ENCODE measurements around the gene MAGEA10.
"Not testable (repeated sequence)": the region's sequence is repeated elsewhere in the genome, so short reads cannot be mapped to it uniquely, and the experiment has no call there.

The MAGEA10 gene

GRCh38 chrX:152138388-152138784 is at the start of gene MAGEA10:
Gene MAGEA10 (minus strand): TSS chrX:152138577. CDS start chrX:152135620, 2,957 bp downstream.
- DNase-seq: no peak

- DNase-seq: no peak
Measured at GRCh38 chrX:152177497-152178269, 39.3 kb upstream of the MAGEA10 start.

GRCh38 chrX:152177052-152177451 is 38.7 kb upstream of the MAGEA10 start:
- no peak for DNase-seq

- not testable (repeated sequence) for DNase-seq
Measured at GRCh38 chrX:152175892-152176291, 37.5 kb upstream of the MAGEA10 start.

- not testable (repeated sequence) for DNase-seq
Measured at GRCh38 chrX:152173923-152174322, 35.5 kb upstream of the MAGEA10 start.

GRCh38 chrX:152170621-152171020 is 32.2 kb upstream of the MAGEA10 start:
- DNase-seq: no peak

- DNase-seq: no peak
Measured at GRCh38 chrX:152165033-152165743, 26.8 kb upstream of the MAGEA10 start.

- DNase-seq: no peak
Measured at GRCh38 chrX:152157042-152157441, 18.7 kb upstream of the MAGEA10 start.

- DNase-seq: no peak
Measured at GRCh38 chrX:152155766-152156310, 17.5 kb upstream of the MAGEA10 start.

- DNase-seq: no peak
Measured at GRCh38 chrX:152154050-152154449, 15.7 kb upstream of the MAGEA10 start.

GRCh38 chrX:152151256-152151655 is 12.9 kb upstream of the MAGEA10 start:
- DNase-seq: no peak

- DNase-seq: no peak
Measured at GRCh38 chrX:152149648-152150047, 11.3 kb upstream of the MAGEA10 start.

GRCh38 chrX:152139589-152139988 is 1.2 kb upstream of the MAGEA10 start:
- DNase-seq: no peak

- no peak for DNase-seq
Measured at GRCh38 chrX:152137771-152138387, 498 bp downstream of the MAGEA10 start.

- DNase-seq: no peak
Measured at GRCh38 chrX:152136312-152136711, 2.1 kb downstream of the MAGEA10 start.

GRCh38 chrX:152131525-152131924 is 6.9 kb downstream of the MAGEA10 start:
- no peak for DNase-seq

GRCh38 chrX:152129069-152129844 is 9.1 kb downstream of the MAGEA10 start:
- not testable (repeated sequence) for DNase-seq

- no peak for DNase-seq
Measured at GRCh38 chrX:152117305-152117704, 21.1 kb downstream of the MAGEA10 start.

GRCh38 chrX:152108527-152108926 is 29.9 kb downstream of the MAGEA10 start:
- DNase-seq: no peak

GRCh38 chrX:152103866-152104265 is 34.5 kb downstream of the MAGEA10 start:
- no peak for DNase-seq

- DNase-seq: no peak
Measured at GRCh38 chrX:152086141-152086540, 52.2 kb downstream of the MAGEA10 start.

Data from activated CD4-positive, alpha-beta T cell treated with anti-CD3 and anti-CD28 coated beads, Interleukin-2, Interleukin-6, amounts not matched to agents 100 ng/mL and 50 ng/mL, durations not matched to agents 16 hours and 8 hours (primary cell).